Activated naive CD4-positive, alpha-beta T cell treated with anti-CD3 and anti-CD28 coated beads, Interleukin-2, amount 50 U/mL, for 24 hours (primary cell): ENCODE measurements around the gene FAM180B.
"Not testable (repeated sequence)": the region's sequence is repeated elsewhere in the genome, so short reads cannot be mapped to it uniquely, and the experiment has no call there.

Experiments used
- H3K27ac Mint-ChIP-seq: one replicate; pipeline ENCODE4 v1.8.0; 2021; ENCODE audit warnings: mild to moderate bottlenecking, mixed read lengths
- H3K27me3 Mint-ChIP-seq: one replicate; pipeline ENCODE4 v1.8.0; 2021; ENCODE audit warnings: mixed read lengths
- H3K36me3 Mint-ChIP-seq: one replicate; pipeline ENCODE4 v1.8.0; 2021; ENCODE audit warnings: mixed read lengths
- H3K4me1 Mint-ChIP-seq: one replicate; pipeline ENCODE4 v1.8.0; 2021; ENCODE audit warnings: mixed read lengths
- H3K4me3 Mint-ChIP-seq: one replicate; pipeline ENCODE4 v1.8.0; 2021; ENCODE audit warnings: mild to moderate bottlenecking, mixed read lengths
- H3K9me3 Mint-ChIP-seq: one replicate; pipeline ENCODE4 v1.8.0; 2021; ENCODE audit warnings: mixed read lengths

Gene FAM180B

GRCh38 chr11:47586098-47586855, at the start of gene FAM180B:
Gene FAM180B (plus strand): TSS chr11:47586678. CDS start chr11:47586769, 91 bp downstream.
- peaks cover 7% of the 10 kb centered on the region for H3K4me1 Mint-ChIP-seq
- H3K27me3 Mint-ChIP-seq = no peaks in the 10 kb centered on the region
- no peak within 1 kb of the TSS for H3K4me3 Mint-ChIP-seq
- peaks cover 12% of the 10 kb centered on the region for H3K36me3 Mint-ChIP-seq
- peak within 1 kb of the TSS; percentile 79 for H3K27ac Mint-ChIP-seq
- no peaks in the 10 kb centered on the region for H3K9me3 Mint-ChIP-seq

GRCh38 chr11:47536915-47537314, 49.6 kb upstream of the FAM180B start:
- no peaks in the 10 kb centered on the region for H3K27me3 Mint-ChIP-seq
- no peaks in the 10 kb centered on the region for H3K9me3 Mint-ChIP-seq
- peaks cover 8% of the 10 kb centered on the region for H3K36me3 Mint-ChIP-seq
- no peak overlapping the region for H3K27ac Mint-ChIP-seq
- no peak overlapping the region for H3K4me3 Mint-ChIP-seq
- H3K4me1 Mint-ChIP-seq = peaks cover 59% of the 10 kb centered on the region

GRCh38 chr11:47538741-47539565, 47.5 kb upstream of the FAM180B start:
- Mint-ChIP-seq H3K4me3 (peak overlapping the region; percentile 58), H3K9me3 (no peaks in the 10 kb centered on the region), H3K4me1 (peaks cover 66% of the 10 kb centered on the region), H3K27ac (peak overlapping the region; percentile 90), H3K27me3 (no peaks in the 10 kb centered on the region), H3K36me3 (peaks cover 8% of the 10 kb centered on the region)

GRCh38 chr11:47539681-47540039, 46.8 kb upstream of the FAM180B start:
- no peaks in the 10 kb centered on the region for H3K27me3 Mint-ChIP-seq
- peaks cover 8% of the 10 kb centered on the region for H3K36me3 Mint-ChIP-seq
- no peaks in the 10 kb centered on the region for H3K9me3 Mint-ChIP-seq

GRCh38 chr11:47541070-47541469, 45.4 kb upstream of the FAM180B start:
- H3K4me3 Mint-ChIP-seq = peak overlapping the region; percentile 74
- H3K9me3 Mint-ChIP-seq = no peaks in the 10 kb centered on the region
- H3K27ac Mint-ChIP-seq = peak overlapping the region; percentile 86
- peaks cover 5% of the 10 kb centered on the region for H3K36me3 Mint-ChIP-seq
- no peaks in the 10 kb centered on the region for H3K27me3 Mint-ChIP-seq
- H3K4me1 Mint-ChIP-seq = peaks cover 73% of the 10 kb centered on the region

More at GRCh38 chr11:47539681-47540039, 46.8 kb upstream of the FAM180B start:
- Mint-ChIP-seq H3K27ac (peak overlapping the region; percentile 93), H3K4me1 (peaks cover 73% of the 10 kb centered on the region), H3K4me3 (peak overlapping the region; percentile 74)

GRCh38 chr11:47545298-47545697, 41.2 kb upstream of the FAM180B start:
- Mint-ChIP-seq H3K36me3 (peaks cover 10% of the 10 kb centered on the region), H3K4me3 (no peak overlapping the region), H3K9me3 (no peaks in the 10 kb centered on the region), H3K27me3 (no peaks in the 10 kb centered on the region), H3K4me1 (peaks cover 76% of the 10 kb centered on the region), H3K27ac (no peak overlapping the region)

GRCh38 chr11:47546274-47546673, 40.2 kb upstream of the FAM180B start:
- H3K27me3 Mint-ChIP-seq, H3K27ac Mint-ChIP-seq, H3K4me3 Mint-ChIP-seq, H3K9me3 Mint-ChIP-seq: not testable (repeated sequence)
- Mint-ChIP-seq H3K36me3 (peaks cover 16% of the 10 kb centered on the region), H3K4me1 (peaks cover 76% of the 10 kb centered on the region)

GRCh38 chr11:47550288-47551047, 36.0 kb upstream of the FAM180B start:
- H3K4me3 Mint-ChIP-seq = peak overlapping the region; percentile 97
- H3K27ac Mint-ChIP-seq = peak overlapping the region; percentile 72
- peaks cover 55% of the 10 kb centered on the region for H3K4me1 Mint-ChIP-seq
- H3K27me3 Mint-ChIP-seq = no peaks in the 10 kb centered on the region
- peaks cover 20% of the 10 kb centered on the region for H3K36me3 Mint-ChIP-seq
- no peaks in the 10 kb centered on the region for H3K9me3 Mint-ChIP-seq

- Mint-ChIP-seq H3K36me3 (peaks cover 20% of the 10 kb centered on the region), H3K4me3 (peak overlapping the region; percentile 97), H3K9me3 (no peaks in the 10 kb centered on the region), H3K4me1 (peaks cover 54% of the 10 kb centered on the region), H3K27me3 (no peaks in the 10 kb centered on the region), H3K27ac (peak overlapping the region; percentile 60)
These were observed 35.4 kb upstream of the FAM180B start for GRCh38 chr11:47551086-47551485.

GRCh38 chr11:47552056-47552565, 34.4 kb upstream of the FAM180B start:
- H3K4me1 Mint-ChIP-seq = peaks cover 48% of the 10 kb centered on the region
- no peaks in the 10 kb centered on the region for H3K9me3 Mint-ChIP-seq
- H3K36me3 Mint-ChIP-seq = peaks cover 16% of the 10 kb centered on the region
- H3K27me3 Mint-ChIP-seq = no peaks in the 10 kb centered on the region
- H3K27ac Mint-ChIP-seq = peak overlapping the region; percentile 97
- peak overlapping the region; percentile 97 for H3K4me3 Mint-ChIP-seq

GRCh38 chr11:47552566-47553405, 33.7 kb upstream of the FAM180B start, which contains the start of gene CELF1:
Gene CELF1 (minus strand): TSS chr11:47553132. CDS start chr11:47499523, 53,609 bp downstream.
- Mint-ChIP-seq H3K9me3 (no peaks in the 10 kb centered on the region), H3K27ac (peak within 1 kb of the TSS; percentile 97), H3K27me3 (no peaks in the 10 kb centered on the region), H3K4me3 (peak within 1 kb of the TSS; percentile 97), H3K36me3 (peaks cover 16% of the 10 kb centered on the region), H3K4me1 (peaks cover 43% of the 10 kb centered on the region)

- Mint-ChIP-seq H3K27ac (peak overlapping the region; percentile 72), H3K9me3 (no peaks in the 10 kb centered on the region), H3K36me3 (peaks cover 13% of the 10 kb centered on the region), H3K4me1 (peaks cover 37% of the 10 kb centered on the region), H3K27me3 (no peaks in the 10 kb centered on the region), H3K4me3 (peak overlapping the region; percentile 85)
These were observed 33.1 kb upstream of the FAM180B start for GRCh38 chr11:47553406-47553743.

GRCh38 chr11:47557004-47557403, 29.5 kb upstream of the FAM180B start:
- not testable (repeated sequence) for H3K36me3 Mint-ChIP-seq, H3K27ac Mint-ChIP-seq, H3K27me3 Mint-ChIP-seq, H3K4me3 Mint-ChIP-seq, H3K9me3 Mint-ChIP-seq
- H3K4me1 Mint-ChIP-seq = peaks cover 17% of the 10 kb centered on the region

GRCh38 chr11:47558695-47559094, 27.8 kb upstream of the FAM180B start:
- Mint-ChIP-seq H3K36me3 (peaks cover 1% of the 10 kb centered on the region), H3K4me3 (no peak overlapping the region), H3K9me3 (no peaks in the 10 kb centered on the region), H3K27ac (no peak overlapping the region), H3K4me1 (peaks cover 12% of the 10 kb centered on the region), H3K27me3 (no peaks in the 10 kb centered on the region)
